EH (cell line): ENCODE data around the gene FAM151A.

Experiments
- DNase-seq: peaks from one replicate; pipeline ENCODE4 v3.0.0-alpha.2; 2015; ENCODE audit warnings: low read depth

The FAM151A gene

DNA sequence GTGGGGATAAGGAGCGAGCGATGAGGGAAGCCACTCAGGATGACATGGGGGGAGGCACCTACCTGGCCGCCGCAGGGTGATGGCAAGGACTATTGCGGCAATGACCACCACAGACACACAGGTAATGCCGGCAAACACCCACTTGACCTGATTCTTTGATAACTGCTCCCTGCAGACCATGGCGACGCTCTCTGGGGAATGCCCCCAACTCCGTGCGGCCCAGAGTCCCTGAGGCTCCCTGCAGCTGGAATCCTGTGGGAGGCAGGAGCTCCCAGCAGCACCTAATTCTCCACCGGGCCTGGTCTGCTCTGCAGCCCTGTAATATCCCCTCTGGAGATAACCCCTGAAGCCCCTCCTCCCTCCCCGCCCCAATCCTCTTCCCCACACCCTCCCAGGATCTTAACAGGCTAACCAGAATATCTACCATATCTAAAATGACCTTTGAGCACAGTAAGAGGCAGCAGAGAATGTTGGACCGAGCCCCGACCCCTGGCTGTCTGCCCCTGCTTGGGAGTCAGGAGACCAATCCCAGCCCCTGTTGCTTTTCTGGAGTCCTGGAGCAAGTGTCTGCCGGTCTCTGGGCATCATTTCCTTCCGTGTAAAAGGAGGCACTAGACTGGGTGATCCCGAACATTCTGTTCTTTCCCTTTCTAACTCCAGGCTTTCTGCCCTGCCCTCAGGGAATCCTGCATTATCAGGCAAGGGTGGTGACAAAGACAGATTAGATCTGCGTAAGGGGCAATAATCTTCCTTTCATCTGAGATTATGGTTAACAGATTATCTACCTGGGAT, at the start of gene FAM151A:
FAM151A (minus strand) TSS at position 310 of the 792 bp plus-strand sequence; CDS start at position 180, 130 bp downstream.
- no peak for DNase-seq

DNA sequence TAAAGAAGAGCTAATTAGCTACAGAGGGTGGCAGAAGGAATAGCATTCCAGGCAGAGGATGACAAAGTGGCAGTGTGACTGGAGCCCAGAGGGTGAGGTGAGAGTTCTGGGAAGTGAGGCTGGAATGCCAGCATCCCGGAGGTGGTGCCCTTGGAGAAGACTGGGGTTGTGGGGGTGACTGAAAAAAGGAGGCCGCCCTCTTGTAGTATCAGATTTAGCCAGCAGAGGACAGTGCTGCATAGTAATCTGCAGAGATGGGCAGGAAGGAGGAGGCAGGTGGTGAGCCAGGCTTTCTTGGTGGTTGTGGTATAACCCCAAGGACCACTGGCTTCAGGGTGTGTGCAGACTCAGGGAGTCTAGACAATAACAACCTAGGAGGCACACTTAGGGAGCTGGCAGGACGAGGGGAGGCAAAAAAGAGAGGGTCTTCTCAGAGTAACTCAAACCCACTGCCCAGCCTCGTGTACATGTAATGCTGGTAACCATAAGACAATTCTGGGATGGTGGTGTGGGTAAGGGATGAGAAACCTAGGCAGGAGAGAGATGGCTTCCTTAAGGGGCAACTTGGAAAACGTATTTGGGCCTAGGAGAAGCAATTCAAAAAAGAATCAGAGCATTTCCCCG, 48.8 kb upstream of the FAM151A start:
- peak; percentile 64 for DNase-seq

DNA sequence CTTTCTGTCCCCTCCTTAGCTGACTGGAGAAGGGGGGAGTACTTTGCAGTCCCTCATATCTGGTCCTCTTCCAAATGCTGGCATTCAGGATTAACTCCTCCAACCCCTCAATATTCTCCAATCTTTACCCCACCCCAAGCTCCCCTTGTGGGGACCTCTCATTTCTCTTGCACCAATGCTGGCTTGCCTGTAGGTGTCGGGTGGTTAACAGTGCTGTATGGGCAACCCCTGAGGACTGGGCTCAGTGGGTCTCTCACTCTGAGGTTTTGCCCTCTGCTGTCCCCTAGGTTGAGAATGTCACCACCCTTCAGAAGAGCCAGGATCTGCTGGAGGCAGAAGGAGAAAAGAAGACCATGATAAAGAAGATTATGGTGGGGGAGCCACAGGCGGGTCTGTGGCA, 45.2 kb upstream of the FAM151A start:
- DNase-seq, result no peak

DNA sequence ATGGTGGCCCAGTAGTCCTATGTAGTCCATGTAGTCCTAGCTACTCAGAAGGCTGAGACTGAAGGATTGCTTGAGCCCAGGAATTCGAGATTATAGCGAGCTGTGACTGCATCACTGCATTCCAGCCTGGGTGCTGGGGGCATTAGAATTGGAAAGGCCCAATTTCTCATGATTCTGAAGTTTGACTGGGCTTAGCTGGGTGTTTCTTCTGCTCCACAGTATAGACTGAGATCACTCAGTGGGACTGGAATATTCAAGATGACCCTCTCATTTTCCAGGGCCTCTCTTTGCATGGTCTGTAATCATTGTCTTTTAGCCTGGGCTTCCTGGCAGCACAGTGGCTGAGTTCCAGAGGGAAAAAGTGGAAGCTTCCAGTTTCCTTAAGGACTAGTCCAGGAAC, 44.5 kb upstream of the FAM151A start:
- peak; percentile 7 for DNase-seq

DNA sequence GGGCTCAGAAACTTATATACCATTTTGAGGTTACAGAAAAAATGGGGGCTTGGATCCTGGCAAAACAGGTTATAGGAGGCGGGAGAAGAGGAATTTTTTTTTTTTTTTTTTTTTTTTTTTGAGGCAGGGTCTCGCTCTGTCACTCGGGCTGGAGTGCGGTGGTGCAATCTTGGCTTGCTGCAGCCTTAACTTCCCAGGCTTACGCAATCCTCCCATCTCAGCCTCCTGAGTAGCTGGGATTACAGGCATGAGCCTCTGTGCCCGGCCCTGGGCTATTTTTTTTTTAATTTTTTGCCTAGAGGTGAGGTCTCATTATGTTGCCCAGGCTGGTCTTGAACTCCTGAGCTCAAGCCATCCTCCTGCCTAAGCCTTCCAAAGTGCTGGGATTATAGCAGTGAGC, 43.0 kb upstream of the FAM151A start:
- no peak for DNase-seq

DNA sequence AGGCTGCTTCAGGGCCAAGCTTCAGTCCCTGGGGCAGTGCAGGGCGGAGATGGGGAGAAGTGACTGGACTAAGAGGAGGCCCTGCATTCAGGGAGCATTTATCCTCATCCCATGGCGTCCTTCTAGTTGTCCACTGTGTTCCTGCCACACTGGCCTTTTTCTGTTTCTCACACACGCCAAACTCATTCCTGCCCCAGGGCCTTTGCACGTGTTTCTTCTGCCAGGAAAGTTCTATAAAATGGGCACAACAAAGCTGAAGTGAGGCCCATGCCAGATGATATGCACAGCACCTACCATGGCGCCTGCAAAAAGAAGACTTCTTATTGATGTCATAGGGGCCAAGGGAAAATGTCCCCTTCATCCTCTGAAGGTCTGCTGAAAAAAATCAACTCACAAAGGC, 42.5 kb upstream of the FAM151A start:
- no peak for DNase-seq

DNA sequence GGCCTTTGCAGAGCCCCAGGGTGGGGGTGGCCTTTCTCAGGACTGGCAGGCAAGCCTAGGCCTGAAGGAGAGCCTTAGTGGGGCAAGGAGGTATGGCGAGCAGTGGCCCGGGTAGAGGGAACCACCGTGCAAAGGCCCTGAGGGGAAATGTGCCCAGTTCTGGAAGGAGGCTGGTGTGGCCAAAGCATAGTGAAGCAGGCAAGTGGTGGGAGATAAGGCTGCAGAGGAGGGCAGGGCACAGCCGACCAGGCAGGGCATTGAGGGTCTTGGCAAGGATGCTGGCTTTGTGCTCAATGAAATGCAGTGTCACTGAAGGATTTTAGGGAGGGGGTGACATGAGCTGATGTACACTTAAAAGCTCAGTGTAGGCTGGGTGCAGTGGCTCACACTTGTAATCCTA, 41.0 kb upstream of the FAM151A start:
- no peak for DNase-seq

DNA sequence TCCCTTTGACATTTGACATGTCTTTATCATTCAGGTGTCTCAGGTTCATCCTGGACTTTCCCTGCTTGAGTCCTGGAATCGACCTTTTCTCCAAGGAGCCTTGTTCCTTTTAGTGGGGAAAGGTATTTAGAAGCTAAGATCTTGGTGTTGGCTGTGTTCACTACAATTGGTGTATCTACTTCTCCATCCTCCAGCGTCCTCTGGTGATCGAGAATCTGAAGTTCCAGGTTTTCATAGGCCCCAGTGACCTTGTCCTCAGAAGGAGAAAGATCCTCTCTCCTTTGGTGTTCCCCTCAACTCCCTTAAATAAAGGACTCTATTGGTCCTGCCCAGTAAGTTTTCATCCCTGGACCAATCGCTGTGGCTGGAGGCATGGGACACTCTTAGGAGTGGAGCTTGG, 40.4 kb upstream of the FAM151A start:
- DNase-seq, result no peak

DNA sequence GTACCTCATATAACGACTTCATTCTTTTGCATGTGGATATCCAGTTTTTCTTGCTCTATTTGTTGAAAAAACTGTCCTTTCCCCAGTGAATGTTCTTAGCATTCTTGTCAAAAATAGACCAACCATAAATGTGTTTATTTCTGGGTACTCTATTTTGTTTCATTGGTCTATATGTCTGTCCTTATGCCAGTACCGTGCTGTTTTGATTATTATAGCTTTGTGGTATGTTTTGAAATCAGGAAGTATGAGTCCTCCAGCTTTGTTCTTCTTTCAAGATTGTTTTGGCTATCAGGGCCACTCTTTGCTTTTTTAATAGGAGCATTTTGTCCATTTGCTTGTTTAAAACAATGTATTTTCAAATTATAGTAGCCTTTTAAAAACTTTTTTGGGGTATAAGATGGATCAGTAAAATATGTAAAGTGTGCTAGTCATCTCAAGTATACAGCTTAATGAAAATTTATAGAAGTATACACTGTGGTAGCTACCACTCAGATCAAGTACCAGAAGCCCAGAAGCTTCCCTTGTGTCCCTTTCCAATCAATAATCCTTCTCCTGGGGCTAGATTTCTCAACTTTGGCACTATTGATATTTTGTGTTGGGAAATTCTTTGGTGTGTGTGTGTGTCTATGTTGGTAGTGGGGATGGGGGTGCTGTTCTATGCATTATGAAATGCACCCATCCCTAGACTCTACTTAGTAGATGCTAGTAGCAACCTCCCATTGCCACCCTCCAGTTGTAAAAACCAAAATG, 35.0 kb upstream of the FAM151A start:
- no peak for DNase-seq

DNA sequence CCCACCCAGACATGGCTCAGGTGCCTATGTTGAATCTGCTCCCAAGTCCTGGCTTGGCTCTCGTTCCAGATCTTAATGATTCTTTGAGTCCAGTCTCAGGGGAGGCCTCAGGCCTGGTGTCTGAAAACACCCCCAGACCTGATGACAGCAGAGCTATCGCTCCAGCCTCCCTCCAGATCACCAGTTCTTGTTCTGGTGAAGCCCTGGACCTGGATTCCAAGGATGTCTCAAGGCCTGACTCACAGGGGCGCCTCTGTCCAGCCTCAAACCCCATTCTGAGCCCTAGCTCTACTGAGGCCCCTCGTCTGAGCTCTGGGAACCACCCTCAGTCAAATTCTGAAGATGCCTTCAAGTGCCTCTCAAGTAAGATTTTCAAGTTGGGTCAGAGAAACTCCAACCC, 29.7 kb upstream of the FAM151A start:
- DNase-seq, result peak; percentile 48

DNA sequence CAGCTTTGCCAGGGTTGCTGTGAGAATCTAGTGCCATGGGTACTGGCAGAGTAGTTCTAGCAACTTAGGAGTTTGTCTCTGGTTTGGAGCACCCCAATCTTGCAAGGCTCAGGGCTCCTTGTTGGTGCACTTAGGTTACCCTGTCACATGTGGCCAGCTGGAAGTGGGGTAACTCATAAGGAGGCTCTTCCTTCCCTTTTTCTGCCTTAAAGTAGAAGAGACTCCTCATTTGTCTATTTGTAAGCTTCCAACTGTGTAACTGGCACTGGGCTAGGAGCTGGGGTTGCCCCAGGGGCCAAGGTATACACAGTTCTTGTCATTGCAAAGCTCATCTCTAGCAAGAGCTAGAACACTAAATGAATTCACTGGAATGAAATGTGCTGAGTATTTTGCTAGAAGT, 28.8 kb upstream of the FAM151A start:
- DNase-seq, result no peak

DNA sequence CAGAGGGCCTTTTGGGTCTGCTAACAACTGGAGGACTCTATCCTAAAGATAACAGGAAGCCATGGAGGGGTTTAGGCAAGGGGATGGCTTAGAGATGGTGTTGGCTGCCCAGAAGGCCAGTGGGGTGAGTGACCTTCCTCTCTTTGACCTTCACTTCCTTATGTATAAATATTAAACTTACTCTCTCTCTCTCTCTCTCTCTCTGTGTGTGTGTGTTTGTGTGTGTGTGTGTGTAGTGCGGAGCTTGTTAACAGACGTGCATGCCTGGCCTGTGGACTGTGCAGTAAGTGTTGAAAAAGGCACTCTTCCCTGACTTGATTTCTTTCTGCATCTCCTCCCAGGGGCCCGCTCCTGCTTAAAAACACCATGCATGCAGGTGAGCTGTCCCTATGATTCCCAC, 28.3 kb upstream of the FAM151A start:
- DNase-seq, result no peak

DNA sequence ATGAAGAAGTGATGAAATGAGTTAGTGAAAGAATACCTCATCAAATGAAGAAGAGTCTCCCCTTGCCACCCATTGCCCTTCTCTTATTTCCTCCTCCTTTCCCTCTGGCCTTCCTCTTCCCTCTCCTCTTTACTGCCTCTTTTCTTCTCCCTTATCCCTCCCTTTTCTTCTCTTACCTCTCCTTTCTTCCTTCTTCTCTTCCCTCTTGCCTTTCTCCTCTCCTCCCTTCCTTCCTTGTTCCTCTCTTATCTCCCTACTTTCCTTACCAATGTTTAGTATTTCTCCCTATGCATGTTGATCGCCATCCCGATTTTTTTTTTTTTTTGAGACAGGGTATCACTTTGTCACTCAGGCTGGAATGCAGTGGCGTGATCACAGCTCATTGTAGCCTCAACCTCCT, 27.1 kb upstream of the FAM151A start:
- no peak for DNase-seq

DNA sequence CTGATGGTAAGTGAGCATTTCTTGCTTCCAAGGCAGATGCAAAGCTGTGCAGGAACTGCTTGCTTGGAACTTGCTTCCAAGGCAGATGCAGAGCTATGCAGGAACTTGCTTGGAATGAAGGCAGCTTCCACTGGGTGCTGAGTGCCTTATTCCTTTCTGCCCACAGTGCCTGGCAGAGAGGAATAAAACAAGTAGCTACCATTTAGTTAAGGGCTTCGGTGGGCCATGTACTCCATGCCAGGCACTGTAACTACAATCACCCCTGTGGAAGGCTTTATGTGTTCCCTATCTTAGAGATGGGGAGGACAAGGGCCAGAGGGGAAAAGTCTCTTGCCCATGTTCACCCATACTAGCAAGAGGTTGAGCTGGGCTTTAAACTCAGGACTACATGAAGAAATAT, 26.6 kb upstream of the FAM151A start:
- DNase-seq, result no peak

DNA sequence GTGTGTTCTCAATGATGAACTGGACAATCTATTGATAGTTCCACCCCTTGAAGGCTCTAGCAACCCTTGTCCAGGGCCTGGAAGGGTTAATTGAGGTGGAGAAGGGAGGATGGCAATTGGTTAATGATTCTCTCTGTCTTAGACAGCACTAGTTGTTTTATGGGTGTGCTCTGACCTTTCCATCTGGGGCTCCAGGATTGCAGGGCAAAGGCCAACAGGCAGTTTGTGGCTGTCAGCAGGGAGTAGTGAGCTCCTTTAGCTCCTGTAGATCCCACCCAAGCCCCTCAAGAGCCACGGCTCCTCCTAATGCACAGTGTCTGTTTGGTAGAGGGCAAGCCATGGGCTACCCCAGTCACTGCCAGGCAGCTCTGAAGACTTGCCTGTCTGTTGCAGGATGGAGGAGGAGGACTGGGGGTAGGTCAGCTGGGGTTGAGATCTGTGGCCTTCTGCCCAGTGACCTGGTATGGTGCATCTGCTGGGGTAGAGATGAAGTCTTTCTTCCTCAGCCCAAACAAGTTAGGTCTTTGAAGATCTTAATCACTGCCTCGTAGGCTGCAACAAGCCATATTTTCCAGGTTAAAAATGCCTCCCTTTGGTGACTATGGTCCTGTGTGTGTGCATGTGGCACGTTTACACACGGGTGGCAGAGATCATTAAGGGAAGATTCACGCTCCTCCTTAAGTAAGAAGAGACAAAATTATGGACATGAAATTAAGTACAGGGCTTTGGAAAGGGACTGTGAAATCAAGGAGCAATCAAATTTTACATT, 26.0 kb upstream of the FAM151A start:
- no peak for DNase-seq

DNA sequence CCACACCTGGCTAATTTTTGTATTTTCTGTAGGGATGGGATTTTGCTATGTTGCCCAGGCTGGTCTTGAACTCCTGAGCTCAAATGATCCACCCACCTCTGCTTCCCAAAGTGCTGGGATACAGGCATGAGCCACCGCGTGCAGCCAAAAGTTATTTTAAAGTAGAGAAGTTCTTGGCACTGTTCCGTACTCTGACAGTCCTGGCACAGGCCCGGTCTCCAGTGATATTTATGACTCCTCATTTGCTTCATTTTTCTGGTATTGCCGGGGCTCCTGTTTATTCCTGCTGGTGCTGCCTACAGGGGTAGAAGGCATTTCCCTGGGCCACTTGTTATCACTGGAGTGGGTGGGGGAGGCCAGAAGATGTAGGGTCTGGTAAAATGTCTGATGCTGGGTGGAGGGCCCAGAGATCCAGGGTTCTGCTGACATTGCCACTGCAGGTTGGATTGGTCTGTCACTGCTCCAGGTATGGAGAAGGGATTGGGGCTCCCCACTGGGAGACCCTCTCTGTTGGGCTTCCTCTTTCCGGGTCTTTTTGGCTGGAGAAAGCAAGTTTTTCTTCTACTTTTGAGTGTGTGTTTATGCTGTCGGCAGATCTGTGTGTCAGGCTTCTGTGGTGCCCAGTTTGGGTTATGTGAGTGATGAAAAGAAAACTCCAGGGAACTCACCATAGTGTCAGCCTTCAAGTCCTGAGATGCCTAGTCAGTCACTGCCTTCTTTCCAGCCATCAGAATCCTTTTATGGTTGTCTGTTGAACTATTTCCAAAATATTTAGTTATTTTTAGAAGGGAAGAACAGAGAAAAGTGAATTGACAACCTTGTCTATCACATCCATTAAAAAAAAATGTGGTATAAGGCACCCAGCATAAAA, 22.7 kb upstream of the FAM151A start:
- no peak for DNase-seq

DNA sequence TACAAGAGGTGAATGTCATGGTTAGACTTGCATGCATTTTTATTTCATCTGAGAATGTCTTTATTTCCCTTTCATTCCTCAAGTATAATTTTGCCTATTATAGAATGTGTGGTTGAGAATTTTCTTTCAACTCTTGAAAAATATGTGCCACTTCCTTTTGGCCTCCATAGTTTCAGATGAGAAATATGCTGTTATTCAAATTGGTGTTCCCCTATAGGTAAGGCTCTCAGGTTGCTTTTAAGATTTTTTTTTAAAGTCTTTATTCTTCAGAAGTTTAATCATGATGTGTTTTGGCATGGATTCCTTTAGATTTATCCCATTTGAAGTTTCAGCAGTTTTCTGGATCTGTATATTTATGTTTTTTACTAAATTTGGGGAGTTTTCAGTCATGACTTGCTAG, 20.4 kb upstream of the FAM151A start:
- DNase-seq, result no peak

DNA sequence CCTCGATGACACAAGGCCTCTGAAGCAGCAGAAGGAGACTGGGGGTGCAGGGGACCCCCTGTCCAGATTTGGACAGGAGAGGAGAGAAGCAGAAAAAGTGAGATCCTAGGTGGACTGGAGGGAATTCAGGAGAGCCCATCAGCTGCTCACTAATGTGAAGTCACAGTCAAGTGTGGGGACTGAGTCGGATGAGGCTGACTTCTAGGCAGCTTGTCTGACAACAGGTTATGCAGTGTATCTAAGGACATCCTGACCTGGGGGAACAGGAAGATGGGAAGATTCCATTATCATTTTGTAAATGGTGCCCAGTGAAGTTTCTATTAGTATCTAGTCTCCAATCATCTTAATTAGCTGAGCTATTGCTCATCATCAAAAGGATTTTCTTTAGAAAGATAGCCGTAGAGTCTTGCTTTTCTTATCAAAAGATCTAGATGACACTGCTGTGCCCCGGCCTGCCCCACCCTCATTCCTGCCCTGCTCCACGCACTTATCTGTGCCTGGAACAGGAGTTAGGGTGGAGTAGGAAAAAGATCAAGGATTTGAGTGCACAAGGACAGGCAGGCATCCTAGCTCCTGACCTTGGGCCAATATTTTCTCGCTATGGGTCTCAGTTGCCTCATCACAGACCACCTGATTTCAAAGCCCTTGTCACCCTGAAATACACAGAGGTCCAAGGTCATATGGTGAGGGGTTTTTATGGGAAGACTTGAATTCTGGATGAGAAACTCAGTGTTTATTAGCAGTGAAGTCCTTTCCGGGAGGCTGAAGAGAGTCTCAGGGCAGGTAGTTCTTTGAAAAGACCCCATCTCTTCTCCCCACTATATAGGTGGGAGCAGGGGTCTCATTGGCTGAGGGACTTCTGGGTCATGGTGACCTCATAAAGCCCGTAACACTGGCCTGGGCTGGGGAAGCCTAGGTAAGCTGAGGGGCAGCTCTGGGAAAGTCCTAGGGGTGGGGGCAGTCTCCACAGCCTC, 17.8 kb upstream of the FAM151A start, which contains the start of gene MROH7:
MROH7 (plus strand) TSS at position 924 of the 974 bp plus-strand sequence. CDS start 11,141 bp downstream, outside the sequence.
- DNase-seq, result no peak

DNA sequence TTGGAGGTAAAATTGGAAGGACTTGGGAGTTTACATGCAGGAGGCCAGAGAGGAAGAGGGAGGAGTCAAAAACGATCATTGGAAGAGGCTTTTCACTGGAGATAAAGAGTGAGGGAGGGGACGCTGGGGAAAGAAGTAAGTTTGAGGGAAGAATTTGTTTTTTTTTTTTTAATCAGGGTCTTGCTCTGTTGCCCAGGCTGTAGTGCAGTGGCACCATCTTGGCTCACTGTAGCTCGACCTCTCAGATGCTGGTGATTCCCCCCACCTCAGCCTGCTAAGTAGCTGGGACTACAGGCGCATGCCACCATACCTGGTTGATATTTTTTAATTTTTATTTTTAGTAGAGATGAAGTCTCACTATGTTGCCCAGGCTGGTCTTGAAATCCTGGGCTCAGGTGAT, 17.0 kb upstream of the FAM151A start:
- no peak for DNase-seq
